ENCODE results near the gene NLGN3.

NLGN3 gene

DNA sequence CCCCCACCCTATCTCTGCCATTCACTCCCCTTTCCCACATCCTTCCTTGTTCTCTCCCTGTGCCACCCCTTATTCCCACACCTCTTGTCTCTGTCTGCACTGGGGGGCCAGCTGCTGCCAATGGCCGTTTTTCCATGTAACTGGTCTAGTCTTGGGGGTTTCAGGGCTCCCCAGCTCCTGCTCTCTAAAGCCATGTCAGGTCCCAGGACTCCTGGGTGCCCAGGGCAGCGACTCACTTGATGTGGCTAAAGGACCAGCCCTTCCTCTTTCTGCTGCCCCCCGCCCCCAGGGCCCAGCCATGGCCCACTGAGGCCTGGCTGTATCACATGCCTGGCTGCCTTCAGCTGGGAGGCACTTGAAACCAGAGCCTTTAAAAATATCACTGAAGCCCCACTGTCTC is 10.0 kb downstream of the NLGN3 start:
- 84% methylated on average over 3 of the region's 3 CpGs for WGBS

DNA sequence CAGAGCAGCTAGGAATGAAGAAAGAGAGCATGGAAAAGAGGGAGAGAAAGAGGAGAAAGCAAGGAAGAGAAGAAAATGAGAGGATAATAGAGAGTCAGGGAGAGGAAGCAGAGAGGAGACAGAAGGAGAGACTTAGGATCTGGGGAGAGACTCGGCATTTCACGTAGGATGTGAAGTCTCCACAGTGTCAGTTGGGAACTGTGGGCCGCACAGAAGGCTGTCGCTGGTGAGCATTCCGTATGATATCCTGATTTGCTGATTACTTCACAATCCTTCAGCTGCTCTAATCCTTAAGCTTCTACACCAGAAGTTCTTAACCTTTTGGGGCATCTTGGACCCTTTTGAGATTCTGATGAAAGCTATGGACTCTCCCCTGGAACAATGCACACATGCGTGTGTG is 14.0 kb downstream of the NLGN3 start:
- Histone ChIP-seq H3K36me3 (ENCODE audit: insufficient read depth, low read length) (no peaks in the 10 kb centered on the region), H3K27me3 (ENCODE audit: insufficient read depth, low read length) (no peaks in the 10 kb centered on the region), H3K4me3 (ENCODE audit: low read length) (no peak overlapping the region), H3K9me3 (ENCODE audit: insufficient read depth, low read depth, low read length) (no peaks in the 10 kb centered on the region), H3K4me1 (ENCODE audit: insufficient read depth, low read length) (no peaks in the 10 kb centered on the region), H3K27ac (ENCODE audit: low read depth, low read length) (no peak overlapping the region), H3K9ac (ENCODE audit: low read depth, low read length) (no peak overlapping the region)
- WGBS = 94% methylated on average over 6 of the region's 6 CpGs

More for the DNA sequence above, 10.0 kb downstream of the NLGN3 start:
- Histone ChIP-seq H3K4me3 (ENCODE audit: low read length) (no peak overlapping the region), H3K36me3 (ENCODE audit: insufficient read depth, low read length) (no peaks in the 10 kb centered on the region), H3K9me3 (ENCODE audit: insufficient read depth, low read depth, low read length) (no peaks in the 10 kb centered on the region), H3K27ac (ENCODE audit: low read depth, low read length) (no peak overlapping the region), H3K9ac (ENCODE audit: low read depth, low read length) (no peak overlapping the region), H3K27me3 (ENCODE audit: insufficient read depth, low read length) (no peaks in the 10 kb centered on the region), H3K4me1 (ENCODE audit: insufficient read depth, low read length) (no peaks in the 10 kb centered on the region)

- H3K27me3 ChIP-seq (ENCODE audit: insufficient read depth, low read length) = no peaks in the 10 kb centered on the region
- no peak overlapping the region for H3K27ac ChIP-seq (ENCODE audit: low read depth, low read length)
- 96% methylated on average over 3 of the region's 5 CpGs for WGBS
- no peaks in the 10 kb centered on the region for H3K4me1 ChIP-seq (ENCODE audit: insufficient read depth, low read length)
- H3K9ac ChIP-seq (ENCODE audit: low read depth, low read length) = no peak overlapping the region
- no peaks in the 10 kb centered on the region for H3K9me3 ChIP-seq (ENCODE audit: insufficient read depth, low read depth, low read length)
- no peaks in the 10 kb centered on the region for H3K36me3 ChIP-seq (ENCODE audit: insufficient read depth, low read length)
- H3K4me3 ChIP-seq (ENCODE audit: low read length) = no peak overlapping the region
Measured at GRCh38 chrX:71159335-71159734, 14.7 kb downstream of the NLGN3 start.

GRCh38 chrX:71160475-71160874 is 15.8 kb downstream of the NLGN3 start:
- no peak overlapping the region for H3K27ac ChIP-seq (ENCODE audit: low read depth, low read length)
- no peaks in the 10 kb centered on the region for H3K36me3 ChIP-seq (ENCODE audit: insufficient read depth, low read length)
- H3K27me3 ChIP-seq (ENCODE audit: insufficient read depth, low read length) = no peaks in the 10 kb centered on the region
- no peak overlapping the region for H3K4me3 ChIP-seq (ENCODE audit: low read length)
- no peaks in the 10 kb centered on the region for H3K9me3 ChIP-seq (ENCODE audit: insufficient read depth, low read depth, low read length)
- H3K4me1 ChIP-seq (ENCODE audit: insufficient read depth, low read length) = no peaks in the 10 kb centered on the region
- H3K9ac ChIP-seq (ENCODE audit: low read depth, low read length) = no peak overlapping the region
- WGBS = 98% methylated on average over 3 of the region's 3 CpGs

DNA sequence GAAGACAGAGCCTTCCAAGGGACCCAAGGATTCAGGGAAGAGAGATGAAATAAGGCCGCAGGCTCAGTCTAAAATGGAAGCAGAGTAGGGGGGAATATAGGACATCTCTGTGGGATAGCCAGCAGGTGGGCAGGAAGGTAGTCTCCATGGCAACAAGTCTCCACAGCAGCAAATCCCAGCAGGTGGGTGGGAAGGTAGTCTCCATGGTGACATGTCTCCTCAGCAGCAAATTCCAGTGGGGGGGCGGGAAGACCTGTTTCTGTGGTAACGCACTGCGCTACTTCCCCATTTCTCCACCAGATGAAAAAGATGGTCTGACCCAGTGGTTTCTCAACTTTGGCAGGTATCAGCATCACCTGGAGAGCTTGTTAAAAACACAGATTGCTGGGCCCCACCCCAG is 18.3 kb downstream of the NLGN3 start:
- H3K4me3 ChIP-seq (ENCODE audit: low read length) = no peak overlapping the region
- H3K27ac ChIP-seq (ENCODE audit: low read depth, low read length) = no peak overlapping the region
- H3K27me3 ChIP-seq (ENCODE audit: insufficient read depth, low read length) = no peaks in the 10 kb centered on the region
- no peaks in the 10 kb centered on the region for H3K9me3 ChIP-seq (ENCODE audit: insufficient read depth, low read depth, low read length)
- WGBS = 71% methylated on average over 4 of the region's 4 CpGs
- 0 out of 2 replicates have a peak, but pooled peaks cover 3% of the 10 kb centered on the region for H3K36me3 ChIP-seq (ENCODE audit: insufficient read depth, low read length)
- H3K9ac ChIP-seq (ENCODE audit: low read depth, low read length) = no peak overlapping the region
- H3K4me1 ChIP-seq (ENCODE audit: insufficient read depth, low read length) = no peaks in the 10 kb centered on the region

GRCh38 chrX:71164071-71164470 is 19.4 kb downstream of the NLGN3 start:
- Histone ChIP-seq H3K9me3 (ENCODE audit: insufficient read depth, low read depth, low read length) (no peaks in the 10 kb centered on the region), H3K4me1 (ENCODE audit: insufficient read depth, low read length) (no peaks in the 10 kb centered on the region), H3K27ac (ENCODE audit: low read depth, low read length) (no peak overlapping the region), H3K4me3 (ENCODE audit: low read length) (no peak overlapping the region), H3K9ac (ENCODE audit: low read depth, low read length) (no peak overlapping the region), H3K27me3 (ENCODE audit: insufficient read depth, low read length) (no peaks in the 10 kb centered on the region), H3K36me3 (ENCODE audit: insufficient read depth, low read length) (0 out of 2 replicates have a peak, but pooled peaks cover 3% of the 10 kb centered on the region)
- WGBS = 91% methylated on average over 12 of the region's 12 CpGs

GRCh38 chrX:71166461-71166860 is 21.8 kb downstream of the NLGN3 start:
- no peaks in the 10 kb centered on the region for H3K27me3 ChIP-seq (ENCODE audit: insufficient read depth, low read length)
- H3K27ac ChIP-seq (ENCODE audit: low read depth, low read length) = no peak overlapping the region
- no peaks in the 10 kb centered on the region for H3K9me3 ChIP-seq (ENCODE audit: insufficient read depth, low read depth, low read length)
- H3K4me3 ChIP-seq (ENCODE audit: low read length) = no peak overlapping the region
- H3K9ac ChIP-seq (ENCODE audit: low read depth, low read length) = no peak overlapping the region
- 75% methylated on average over 5 of the region's 6 CpGs for WGBS
- peaks cover 8% of the 10 kb centered on the region; the same call in 1 of the 2 replicates for H3K4me1 ChIP-seq (ENCODE audit: insufficient read depth, low read length)
- 0 out of 2 replicates have a peak, but pooled peaks cover 3% of the 10 kb centered on the region for H3K36me3 ChIP-seq (ENCODE audit: insufficient read depth, low read length)

DNA sequence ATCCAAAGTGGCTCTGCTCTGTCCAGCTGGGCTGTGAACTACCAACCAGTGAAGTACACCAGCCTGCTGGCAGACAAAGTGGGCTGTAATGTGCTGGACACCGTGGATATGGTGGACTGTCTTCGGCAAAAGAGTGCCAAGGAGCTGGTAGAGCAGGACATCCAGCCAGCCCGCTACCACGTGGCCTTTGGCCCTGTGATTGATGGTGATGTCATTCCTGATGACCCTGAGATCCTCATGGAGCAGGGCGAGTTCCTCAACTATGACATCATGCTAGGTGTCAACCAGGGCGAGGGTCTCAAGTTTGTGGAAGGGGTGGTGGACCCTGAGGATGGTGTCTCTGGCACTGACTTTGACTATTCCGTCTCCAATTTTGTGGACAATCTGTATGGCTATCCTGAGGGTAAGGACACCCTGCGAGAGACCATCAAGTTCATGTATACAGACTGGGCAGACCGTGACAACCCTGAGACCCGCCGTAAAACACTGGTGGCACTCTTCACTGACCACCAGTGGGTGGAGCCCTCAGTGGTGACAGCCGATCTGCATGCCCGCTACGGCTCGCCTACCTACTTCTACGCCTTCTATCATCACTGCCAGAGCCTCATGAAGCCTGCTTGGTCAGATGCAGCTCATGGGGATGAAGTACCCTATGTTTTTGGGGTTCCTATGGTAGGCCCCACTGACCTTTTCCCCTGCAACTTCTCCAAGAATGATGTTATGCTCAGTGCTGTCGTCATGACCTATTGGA is 22.6 kb downstream of the NLGN3 start:
- 90% methylated on average over 16 of the region's 17 CpGs for WGBS
- no peak overlapping the region for H3K27ac ChIP-seq (ENCODE audit: low read depth, low read length)
- no peak overlapping the region for H3K9ac ChIP-seq (ENCODE audit: low read depth, low read length)
- H3K4me1 ChIP-seq (ENCODE audit: insufficient read depth, low read length) = peaks cover 10% of the 10 kb centered on the region; the same call in 1 of the 2 replicates
- H3K9me3 ChIP-seq (ENCODE audit: insufficient read depth, low read depth, low read length) = no peaks in the 10 kb centered on the region
- 0 out of 2 replicates have a peak, but pooled peaks cover 3% of the 10 kb centered on the region for H3K36me3 ChIP-seq (ENCODE audit: insufficient read depth, low read length)
- no peaks in the 10 kb centered on the region for H3K27me3 ChIP-seq (ENCODE audit: insufficient read depth, low read length)
- H3K4me3 ChIP-seq (ENCODE audit: low read length) = no peak overlapping the region

GRCh38 chrX:71168134-71168533 is 23.5 kb downstream of the NLGN3 start:
- WGBS = 93% methylated on average over 8 of the region's 8 CpGs
- Histone ChIP-seq H3K4me1 (ENCODE audit: insufficient read depth, low read length) (peaks cover 10% of the 10 kb centered on the region; the same call in 1 of the 2 replicates), H3K9me3 (ENCODE audit: insufficient read depth, low read depth, low read length) (no peaks in the 10 kb centered on the region), H3K36me3 (ENCODE audit: insufficient read depth, low read length) (0 out of 2 replicates have a peak, but pooled peaks cover 3% of the 10 kb centered on the region), H3K4me3 (ENCODE audit: low read length) (no peak overlapping the region), H3K9ac (ENCODE audit: low read depth, low read length) (no peak overlapping the region), H3K27me3 (ENCODE audit: insufficient read depth, low read length) (no peaks in the 10 kb centered on the region), H3K27ac (ENCODE audit: low read depth, low read length) (no peak overlapping the region)

DNA sequence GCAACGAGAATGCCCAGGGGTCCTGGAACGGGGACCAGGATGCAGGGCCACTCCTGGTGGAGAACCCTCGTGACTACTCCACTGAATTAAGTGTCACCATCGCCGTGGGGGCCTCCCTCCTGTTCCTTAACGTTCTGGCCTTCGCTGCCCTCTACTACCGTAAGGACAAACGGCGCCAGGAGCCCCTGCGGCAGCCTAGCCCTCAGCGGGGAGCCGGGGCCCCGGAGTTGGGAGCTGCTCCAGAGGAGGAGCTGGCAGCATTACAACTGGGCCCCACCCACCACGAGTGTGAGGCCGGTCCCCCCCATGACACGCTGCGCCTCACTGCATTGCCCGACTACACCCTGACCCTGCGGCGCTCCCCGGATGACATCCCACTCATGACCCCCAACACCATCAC is 24.9 kb downstream of the NLGN3 start:
- 91% methylated on average over 22 of the region's 22 CpGs for WGBS
- no peak overlapping the region for H3K9ac ChIP-seq (ENCODE audit: low read depth, low read length)
- no peak overlapping the region for H3K27ac ChIP-seq (ENCODE audit: low read depth, low read length)
- H3K9me3 ChIP-seq (ENCODE audit: insufficient read depth, low read depth, low read length) = no peaks in the 10 kb centered on the region
- peaks cover 10% of the 10 kb centered on the region; the same call in 1 of the 2 replicates for H3K4me1 ChIP-seq (ENCODE audit: insufficient read depth, low read length)
- H3K36me3 ChIP-seq (ENCODE audit: insufficient read depth, low read length) = 0 out of 2 replicates have a peak, but pooled peaks cover 3% of the 10 kb centered on the region
- no peaks in the 10 kb centered on the region for H3K27me3 ChIP-seq (ENCODE audit: insufficient read depth, low read length)
- H3K4me3 ChIP-seq (ENCODE audit: low read length) = no peak overlapping the region

DNA sequence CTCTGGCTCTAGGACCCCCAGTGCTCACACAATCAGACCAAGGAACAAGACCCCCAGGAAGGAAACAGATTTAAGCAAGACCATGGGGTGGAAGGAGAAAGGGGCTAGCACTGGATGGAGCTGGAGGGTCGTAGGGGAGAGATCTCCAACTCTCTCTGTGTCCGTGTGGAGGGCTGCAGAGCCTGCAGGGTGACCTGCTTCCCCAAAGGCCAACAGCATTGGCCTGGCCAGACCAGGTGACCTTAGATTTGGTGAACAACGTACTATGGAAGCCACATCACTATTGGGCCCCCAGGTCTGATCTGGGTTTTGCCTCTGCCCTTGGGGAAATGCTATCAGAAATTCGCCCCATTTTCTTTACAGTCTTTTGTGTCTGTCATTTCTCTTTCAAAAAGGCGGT is 26.0 kb downstream of the NLGN3 start:
- 78% methylated on average over 4 of the region's 5 CpGs for WGBS
- Histone ChIP-seq H3K9me3 (ENCODE audit: insufficient read depth, low read depth, low read length) (no peaks in the 10 kb centered on the region), H3K27me3 (ENCODE audit: insufficient read depth, low read length) (no peaks in the 10 kb centered on the region), H3K9ac (ENCODE audit: low read depth, low read length) (no peak overlapping the region), H3K36me3 (ENCODE audit: insufficient read depth, low read length) (0 out of 2 replicates have a peak, but pooled peaks cover 3% of the 10 kb centered on the region), H3K27ac (ENCODE audit: low read depth, low read length) (peak overlapping the region; percentile 25; the same call in 1 of the 2 replicates), H3K4me1 (ENCODE audit: insufficient read depth, low read length) (peaks cover 10% of the 10 kb centered on the region; the same call in 1 of the 2 replicates), H3K4me3 (ENCODE audit: low read length) (no peak overlapping the region)
